Left lobe of liver (tissue), 2 donors: ENCODE results near the gene SPA17. TPM values are rescaled to one million over a fixed set of nuclear protein-coding genes. Genes with fewer than 3 reads are reported as not detected.

Source experiments
- ATAC-seq: fragments of 200-7000 bp; cut with Tn5 transposase; one replicate; pipeline ENCODE4 v1.9.1; 2020; ENCODE audit warnings: mild to moderate bottlenecking, moderate library complexity
- DNase-seq: peaks from one replicate; pipeline ENCODE4 v3.0.0-alpha.2; 2020; ENCODE audit warnings: low spot score
- total RNA-seq: library from RNA; stranded (reverse); gene quantifications from one replicate; pipeline ENCODE4 v1.2.1, GENCODE V29; 2021
- donor health status: DM: no; HTN: no; CAD: no; lungs with moderate emphysema.
- donor health status: DM: no; HTN: yes; CAD: no.

Gene SPA17
- total RNA-seq, 1 donor from 2014 or later: 0.86 TPM

DNA sequence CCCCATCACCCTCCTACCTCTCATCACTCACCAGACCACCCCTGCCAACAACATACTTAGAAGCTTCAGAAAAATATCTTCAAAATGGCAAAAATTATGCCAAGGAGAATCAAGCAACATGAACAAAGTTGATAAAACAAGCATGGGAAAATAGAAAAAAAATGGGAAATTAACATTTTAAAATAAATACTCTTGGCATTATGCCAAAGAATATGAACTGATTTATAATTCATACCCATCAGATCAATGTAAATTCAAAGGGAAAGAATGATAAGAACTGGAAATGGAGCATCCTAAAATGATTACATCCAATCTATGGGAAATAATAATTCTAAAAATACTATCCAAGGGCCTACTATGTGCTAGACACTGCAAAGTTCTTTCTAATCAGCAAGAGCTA is 12.2 kb upstream of the SPA17 start:
- DNase-seq (no peak), ATAC-seq (no peak)

DNA sequence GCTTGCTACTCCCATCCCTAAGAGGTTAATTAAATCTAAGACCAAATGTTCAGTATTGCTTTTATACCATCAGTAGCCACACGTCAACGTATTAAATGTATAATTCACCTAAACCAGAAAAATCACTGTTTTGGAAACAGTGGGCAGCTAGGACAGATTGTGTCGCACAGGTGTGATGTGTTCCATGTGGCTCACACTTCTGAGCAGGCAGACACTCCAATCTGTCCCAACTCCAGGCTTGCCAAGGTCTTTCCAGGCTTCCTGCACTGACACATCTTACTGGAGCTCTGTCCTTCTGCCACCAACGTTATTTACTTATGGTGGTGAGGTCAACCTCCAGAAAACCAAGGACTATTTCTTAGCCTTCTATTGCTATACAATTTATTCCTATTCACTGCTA is 11.6 kb upstream of the SPA17 start:
- no peak for ATAC-seq
- DNase-seq: no peak

DNA sequence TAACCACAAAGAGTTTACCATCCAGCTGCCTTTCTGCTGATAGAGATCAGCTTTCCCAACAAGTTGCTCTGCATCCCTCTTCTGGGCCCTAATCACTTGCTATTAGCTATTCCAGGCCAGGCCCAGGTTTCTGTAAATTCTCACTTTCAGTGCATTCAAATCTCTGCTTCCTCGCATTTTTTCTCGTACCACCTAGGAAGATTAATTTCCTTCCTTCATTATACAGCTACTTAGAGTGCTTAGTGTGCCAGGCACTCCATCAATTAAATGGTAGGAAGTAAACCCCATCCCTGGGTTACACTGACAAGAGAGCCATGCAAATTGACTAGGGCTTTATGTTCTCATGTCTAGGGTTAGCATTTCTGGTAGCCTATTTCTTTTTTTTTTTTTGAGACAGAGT is 9.8 kb upstream of the SPA17 start:
- DNase-seq (no peak), ATAC-seq (no peak)

DNA sequence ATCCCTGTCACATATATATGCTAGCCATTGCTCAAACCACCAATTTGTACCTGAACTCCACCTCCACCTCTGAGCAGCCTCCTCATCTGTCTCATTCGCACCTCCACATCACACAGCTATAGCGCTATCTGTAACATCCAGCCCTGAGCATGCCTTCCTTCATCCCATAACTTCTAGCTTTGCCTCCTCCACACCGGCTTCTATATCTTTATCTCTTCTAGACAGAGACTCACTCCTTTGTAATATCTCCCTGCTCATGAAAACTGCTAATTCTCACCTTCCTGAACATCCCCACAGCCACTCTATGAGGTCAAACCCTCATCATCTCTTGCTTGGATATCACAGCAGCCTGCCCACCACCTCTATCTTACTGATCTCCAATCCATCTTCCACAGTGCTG is 6.1 kb upstream of the SPA17 start:
- no peak for DNase-seq
- no peak for ATAC-seq

DNA sequence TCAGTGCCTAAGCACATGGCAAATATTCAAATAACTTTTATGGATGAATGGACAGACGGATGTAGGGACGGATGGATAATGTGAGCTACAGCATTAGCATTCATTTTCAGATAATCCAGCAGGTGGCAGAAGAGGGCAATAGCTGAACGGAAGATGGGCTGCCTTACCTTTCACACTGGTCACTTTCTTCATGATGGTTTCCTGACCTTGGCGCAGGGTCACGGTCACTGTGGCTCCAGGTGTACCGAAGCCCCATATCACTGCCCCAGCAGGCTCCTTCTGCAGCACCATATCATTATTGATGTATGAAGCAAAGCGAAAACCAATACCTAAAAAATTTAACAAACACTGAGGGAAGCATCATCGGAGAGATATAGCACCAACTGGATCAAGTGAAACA is 4.5 kb upstream of the SPA17 start:
- DNase-seq: peak; percentile 48
- peak; percentile 63 for ATAC-seq

DNA sequence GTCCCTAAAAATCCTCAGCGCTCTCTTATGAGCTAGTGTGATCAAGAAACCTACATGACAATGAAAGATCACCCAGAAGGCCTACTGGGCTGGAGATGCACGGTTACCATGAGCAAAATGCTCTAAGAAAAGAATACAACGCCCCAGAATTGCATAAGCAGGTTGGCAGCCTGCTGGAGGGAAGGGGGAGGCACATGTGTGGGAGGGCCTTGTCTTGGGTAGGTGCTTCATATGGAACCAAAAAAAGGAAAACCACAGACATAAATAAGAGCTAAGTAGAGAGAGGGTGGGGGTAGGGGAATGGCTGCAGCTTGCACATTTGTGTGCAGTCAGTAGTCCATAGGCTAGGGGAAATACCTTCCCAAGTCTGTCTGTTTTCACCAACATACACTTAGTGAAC is 3.0 kb upstream of the SPA17 start:
- ATAC-seq (no peak), DNase-seq (no peak)

DNA sequence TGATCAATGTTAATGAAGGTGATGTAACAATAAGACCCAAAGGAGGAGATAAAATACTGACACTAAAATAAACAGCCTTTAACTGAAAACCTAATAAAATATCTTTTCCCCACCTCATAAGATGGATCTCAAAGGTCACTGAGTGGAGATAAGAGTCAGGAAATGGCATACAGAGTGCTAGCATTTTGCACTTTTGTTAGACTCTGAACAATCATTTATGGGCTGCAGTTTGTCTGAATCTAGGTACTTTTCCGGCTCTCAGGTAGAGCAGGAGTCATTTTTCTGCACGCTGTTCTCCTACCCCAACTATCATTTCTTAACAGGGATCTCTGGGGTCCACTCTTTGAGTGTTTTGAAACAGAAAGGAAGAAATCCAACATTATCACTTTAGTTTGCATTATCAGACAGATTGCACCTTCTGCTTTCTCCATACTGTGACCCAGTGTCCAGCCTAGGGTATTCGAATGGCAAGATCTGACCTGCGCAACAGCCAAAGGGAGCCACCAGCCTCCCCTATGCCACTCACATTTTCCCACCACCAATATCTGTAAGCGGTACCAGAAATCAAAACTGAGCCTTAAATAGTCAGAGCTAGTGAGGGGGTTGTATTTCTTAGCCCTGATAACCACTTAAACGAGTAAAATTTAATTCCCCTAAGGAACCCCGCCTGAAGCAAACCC is 1.0 kb upstream of the SPA17 start:
- ATAC-seq (no peak), DNase-seq (no peak)

DNA sequence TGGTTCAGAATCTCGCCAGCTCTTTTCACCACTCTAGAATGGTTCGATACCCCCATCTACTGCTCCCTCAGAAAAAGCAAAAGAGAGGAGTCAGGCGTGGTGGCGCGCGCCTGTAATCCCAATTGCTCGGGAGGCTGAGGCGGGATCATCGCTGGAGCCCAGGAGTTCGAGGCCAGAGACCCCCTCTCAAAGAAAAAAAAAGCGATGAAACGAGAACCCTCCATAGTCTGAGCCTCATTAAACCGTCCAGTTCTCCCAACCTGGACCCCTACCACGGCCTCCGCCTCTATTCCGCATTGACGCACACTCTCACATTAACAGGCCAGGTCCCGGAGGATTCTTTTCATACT is 439 bp downstream of the SPA17 start:
- DNase-seq (no peak), ATAC-seq (no peak)

DNA sequence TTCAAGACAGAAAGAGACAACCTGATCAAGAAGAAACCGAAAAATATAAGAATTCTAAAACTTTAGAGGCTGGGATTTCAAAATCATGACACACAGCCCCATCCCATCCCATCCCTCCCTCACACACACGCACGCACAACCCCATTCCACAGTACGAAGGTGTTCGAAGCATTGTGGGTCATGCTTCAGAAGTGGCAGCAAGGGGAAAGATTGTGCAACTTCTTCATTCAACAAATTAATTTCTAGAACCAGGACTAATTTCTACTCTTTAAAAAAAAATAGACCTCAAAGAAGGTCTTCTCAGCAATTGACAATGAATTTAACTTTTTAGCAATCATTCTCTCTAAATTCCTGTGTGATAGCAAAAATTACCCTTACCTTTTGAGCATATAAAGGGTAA is 867 bp downstream of the SPA17 start:
- no peak for DNase-seq
- ATAC-seq: no peak

DNA sequence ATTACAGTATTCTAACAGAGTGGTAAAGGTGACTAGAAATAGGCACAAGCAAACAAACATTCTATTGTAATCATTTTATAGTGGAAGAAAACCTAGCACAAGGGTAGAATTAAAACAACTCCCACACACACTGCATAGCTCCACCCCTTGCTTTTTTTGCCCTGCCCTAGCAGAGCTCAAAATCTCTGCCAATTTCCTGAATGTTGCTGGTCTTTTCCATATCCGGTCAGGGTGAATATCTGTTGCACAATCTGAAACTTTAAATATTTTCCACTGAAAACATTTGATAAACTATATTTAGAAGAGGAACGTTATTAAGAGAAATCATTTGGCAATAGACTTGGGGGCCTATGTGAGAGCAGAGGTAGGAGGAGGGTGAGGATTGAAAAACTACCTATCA is 2.7 kb downstream of the SPA17 start:
- DNase-seq (no peak), ATAC-seq (peak; percentile 19)

DNA sequence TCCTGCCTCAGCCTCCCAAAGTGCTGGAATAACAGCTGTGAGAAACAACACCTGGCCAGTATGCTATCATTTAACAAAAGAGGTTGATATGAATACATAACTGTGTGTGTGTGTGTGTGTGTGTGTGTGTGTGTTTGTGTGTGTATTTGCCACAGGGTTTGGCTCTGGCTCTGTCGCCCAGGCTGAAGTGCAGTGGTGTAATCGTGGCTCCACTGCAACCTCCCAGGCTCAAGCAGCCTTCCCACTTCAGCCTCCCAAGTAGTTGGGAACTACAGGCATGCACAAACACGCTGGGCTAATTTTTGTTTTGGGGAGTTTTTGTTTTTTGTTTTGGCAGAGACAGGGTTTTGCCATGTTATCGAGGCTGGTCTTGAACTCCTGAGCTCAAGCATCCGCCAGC is 4.7 kb downstream of the SPA17 start:
- DNase-seq (no peak), ATAC-seq (no peak)

DNA sequence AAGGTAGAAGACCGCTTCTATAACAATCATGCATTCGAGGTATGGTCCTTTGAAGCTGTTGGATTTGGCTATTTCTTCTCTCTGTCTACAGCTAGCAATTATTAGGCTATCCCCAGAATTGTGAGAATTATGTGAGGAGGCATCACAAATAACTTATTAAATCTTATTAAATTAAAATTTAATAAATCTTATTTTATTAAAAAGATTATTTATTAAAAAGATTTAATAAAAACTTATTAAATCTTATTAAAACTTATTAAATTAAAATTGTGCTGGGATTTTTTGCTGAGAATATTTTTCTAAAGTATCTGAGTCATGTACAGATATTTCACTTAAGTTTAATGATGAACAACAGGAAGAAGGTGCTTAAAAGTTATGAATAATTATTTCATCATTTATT is 7.7 kb downstream of the SPA17 start:
- no peak for ATAC-seq
- DNase-seq: no peak

DNA sequence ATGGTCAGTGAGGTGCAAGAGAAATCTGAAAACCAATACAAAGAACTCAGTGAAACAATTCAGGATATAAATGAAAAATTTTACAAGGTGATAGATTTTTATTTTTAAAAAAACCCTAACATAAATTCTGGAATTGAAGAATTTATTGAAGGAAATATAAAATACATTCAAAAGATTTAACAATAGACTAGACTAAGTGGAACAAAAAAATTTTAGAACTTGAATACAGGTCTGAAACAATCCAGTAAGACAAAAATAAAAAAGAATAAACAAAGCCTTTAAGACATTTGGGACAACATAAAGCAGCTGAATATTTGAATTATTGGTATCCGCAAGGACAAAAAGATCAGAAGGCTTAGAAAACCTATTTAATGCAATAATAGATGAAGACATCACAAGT is 8.7 kb downstream of the SPA17 start:
- DNase-seq (no peak), ATAC-seq (no peak)

DNA sequence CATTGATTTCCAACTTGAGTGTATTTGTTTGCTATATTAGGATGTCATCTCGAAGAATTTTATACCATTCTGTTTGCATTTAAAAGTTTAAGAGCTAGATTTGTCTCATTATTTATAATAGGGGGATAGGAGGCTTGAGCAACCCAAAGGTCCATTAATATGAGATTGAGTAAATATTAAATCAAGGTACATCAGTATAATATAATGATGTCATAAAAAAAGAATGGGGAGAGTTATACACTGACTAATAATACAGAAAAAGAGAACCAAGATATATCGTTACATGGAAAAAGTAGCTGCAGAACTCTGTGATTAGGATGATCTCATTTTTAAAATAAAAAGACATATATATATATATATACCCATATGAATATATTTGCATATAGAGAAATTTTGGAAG is 19.4 kb downstream of the SPA17 start:
- no peak for ATAC-seq
- DNase-seq: no peak

DNA sequence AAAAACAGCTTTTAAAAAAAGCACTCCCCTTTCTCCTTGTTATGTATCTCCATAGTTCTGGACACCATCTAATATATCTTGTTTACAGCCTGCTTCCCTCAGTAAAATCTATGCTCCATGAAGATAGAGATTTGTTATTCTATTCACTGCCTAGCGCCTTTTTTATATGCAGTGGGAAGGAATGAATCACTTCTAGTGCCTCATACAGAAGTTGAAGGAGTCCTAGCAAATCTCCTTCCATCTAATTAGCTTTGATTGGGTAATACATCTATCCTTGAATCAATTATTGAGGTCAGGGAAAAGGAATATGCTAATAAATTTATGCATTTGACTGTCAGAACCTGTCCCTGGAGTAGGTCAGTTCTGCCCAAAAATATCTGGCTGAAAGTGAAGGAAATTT is 25.8 kb downstream of the SPA17 start:
- no peak for ATAC-seq

DNA sequence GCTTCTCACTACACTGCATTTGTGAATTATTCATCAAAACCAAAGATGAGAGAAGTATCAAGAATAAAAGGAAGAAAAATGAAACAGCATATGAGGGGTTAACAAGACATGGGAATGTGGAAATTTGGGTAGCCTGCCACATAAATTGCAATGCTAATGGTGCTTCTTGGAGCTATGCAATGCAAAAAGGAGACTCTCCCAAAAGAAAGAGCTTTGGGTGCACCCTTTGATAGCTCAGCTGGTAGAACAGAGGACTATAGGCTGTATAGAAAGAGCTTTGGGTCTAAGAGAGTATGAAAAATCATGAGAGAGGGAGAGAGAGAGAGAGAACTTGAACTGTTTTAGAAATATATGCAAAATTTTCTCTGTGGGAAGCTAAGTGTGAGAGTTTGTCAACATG is 26.3 kb downstream of the SPA17 start:
- no peak for ATAC-seq
- DNase-seq: no peak

More for the DNA sequence above, 25.8 kb downstream of the SPA17 start:
- no peak for DNase-seq

DNA sequence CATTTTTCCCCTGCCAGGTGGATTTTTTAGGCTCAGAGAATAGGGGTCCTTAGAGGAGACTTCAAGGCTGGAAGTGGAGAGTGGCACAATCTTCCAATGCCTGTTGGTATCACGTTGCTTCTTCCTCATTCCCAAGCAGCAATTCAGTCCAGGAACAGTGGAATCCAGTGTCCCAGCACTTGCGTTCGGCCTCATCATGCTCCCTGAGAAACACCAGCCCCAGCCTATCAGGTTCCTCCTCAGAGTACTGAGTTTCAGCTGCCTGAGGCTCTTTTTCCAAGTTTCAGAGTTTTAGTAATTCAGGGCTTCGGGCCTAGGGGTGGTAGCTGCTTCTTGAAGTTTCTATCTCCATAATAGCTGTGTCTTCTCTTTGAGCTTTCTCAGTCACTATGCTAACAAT is 34.1 kb downstream of the SPA17 start:
- no peak for ATAC-seq

DNA sequence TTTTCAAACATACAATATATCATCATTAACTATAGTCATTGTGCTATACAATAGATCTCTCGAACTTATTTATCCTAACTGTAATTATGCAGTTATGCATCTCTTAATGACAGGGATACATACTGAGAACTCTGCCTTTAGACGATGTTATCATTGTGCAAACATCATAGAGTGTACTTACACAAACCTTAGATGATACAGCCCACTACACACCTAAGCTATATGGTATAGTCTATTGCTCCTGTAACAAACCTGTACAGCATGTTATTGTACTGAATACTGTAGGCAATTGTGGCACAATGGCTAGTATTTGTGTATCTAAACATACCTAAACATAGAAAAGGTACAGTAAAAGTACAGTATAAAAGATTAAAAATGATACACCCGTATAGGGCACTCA is 38.7 kb downstream of the SPA17 start:
- ATAC-seq (no peak), DNase-seq (no peak)

More for the DNA sequence above, 34.1 kb downstream of the SPA17 start:
- no peak for DNase-seq

DNA sequence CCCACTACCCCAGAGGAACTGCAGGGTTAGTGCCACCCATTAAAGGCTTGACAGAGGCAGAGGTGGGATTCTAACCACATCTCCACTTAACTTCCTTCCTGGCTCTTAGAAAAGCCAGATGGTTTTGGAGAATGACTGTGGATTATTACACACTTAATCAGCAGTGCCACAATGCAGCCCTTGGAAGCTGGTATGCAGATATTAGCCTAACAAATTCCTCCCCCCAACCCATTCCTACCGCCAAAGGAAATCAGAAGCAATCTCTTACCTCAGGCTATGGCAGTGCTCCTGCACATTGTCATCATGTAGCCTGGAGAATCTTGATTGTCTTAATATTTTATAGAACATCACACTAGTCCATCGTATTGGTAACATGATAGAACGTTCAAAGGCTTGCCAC is 42.9 kb downstream of the SPA17 start:
- ATAC-seq (no peak), DNase-seq (no peak)

DNA sequence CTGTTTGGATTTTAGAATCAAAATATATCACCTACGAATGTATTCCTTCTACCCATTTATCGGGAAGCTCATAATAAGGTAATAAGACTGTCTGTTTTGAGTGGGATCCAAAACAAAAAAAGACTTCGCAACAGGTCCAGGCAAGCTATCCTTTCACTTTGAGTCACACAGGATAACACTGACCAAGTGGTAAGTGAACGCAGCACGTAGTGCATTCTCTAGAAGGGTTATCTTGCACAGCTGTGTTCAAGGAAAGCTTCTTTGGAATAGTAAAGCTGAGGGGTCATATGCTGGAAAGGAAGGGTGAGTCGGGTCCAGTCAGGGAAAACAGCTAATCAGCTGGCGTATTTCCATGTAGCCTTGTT is 43.7 kb downstream of the SPA17 start:
- no peak for DNase-seq
- peak; percentile 54 for ATAC-seq

DNA sequence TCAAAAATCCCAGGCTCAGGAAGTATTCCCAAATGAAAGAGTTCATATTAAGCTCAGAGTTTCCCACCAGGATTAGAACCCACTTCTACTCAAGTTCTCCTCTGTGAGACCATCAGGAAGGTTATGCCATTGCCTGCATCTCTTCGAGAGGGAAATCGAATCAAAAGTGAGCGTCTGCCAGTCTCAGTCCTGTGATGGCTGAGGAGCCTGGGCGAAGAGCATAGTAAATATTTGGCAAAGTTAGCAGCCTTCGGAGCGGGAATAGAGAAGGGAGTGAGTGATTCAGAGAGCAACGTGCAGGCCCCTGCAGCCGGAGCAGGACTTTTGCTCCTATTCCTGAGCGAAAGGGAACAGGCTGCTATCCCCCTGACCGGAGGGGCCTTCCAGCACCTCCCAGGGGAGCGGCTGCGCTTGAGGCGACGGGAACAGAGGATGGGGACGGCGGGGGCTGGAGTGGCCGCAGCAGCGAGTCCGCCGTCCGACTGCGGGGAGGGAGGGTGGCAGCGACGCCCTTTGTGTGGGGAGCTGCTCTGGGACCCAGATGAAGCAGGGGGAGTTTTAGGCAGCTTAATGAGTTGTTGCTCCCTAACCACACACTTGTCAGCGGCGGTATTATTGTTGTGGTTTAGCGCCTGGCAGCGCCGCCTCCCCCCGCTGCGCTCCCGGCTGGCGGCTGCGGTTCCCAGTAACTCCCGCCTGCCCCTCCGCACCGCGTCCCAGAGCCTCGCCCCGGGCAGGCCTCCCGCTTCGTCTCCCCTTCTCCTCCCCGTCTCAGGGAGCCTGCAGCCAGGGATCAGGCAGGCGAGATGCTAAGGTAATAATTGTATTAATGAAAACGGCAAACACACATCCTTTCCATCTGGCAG is 44.3 kb downstream of the SPA17 start:
- ATAC-seq: peak; percentile 61
- DNase-seq: no peak

DNA sequence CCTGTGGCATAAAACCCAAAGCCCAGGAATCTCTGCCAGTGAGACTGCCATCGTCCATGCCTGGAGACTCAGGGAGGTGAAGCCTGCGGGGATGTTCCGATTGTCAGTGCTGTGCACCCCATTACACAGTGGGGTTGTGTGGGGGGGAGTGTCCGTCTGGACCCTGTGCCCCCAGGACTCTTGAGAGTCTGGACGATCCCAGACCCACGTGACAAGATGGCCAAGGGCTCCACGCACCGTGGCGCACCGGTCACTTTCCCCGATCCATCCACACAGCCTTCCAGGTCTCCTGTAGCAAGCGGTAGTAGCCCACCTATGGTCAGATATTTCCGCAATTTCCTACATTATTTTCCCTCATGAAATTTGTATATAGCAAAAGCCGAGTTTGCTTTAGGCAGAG is 45.1 kb downstream of the SPA17 start:
- ATAC-seq (no peak), DNase-seq (no peak)

DNA sequence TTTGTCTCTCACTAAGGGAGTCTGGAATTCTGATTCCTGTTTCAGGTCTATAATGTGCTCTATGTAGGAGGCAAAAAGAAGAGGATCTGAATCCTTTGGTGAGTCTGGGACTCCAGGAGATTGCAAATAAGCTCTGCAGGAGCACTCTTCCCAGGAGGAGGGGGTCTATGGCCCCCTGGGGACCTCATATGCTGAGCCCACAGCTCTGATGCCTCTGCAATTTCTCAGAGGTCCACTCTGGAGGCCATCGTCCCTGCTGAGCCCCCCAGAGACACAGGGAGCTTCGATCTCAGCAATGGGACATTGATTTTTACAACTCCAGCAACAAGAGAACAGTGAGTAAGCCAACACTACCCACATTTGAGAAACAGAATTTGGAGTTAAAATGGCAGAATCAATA is 45.8 kb downstream of the SPA17 start:
- ATAC-seq (no peak), DNase-seq (no peak)
